IPS-11a (cell line): ENCODE measurements around the gene MARK2.

ENCODE experiments used
- H3K4me3 ChIP-seq: one replicate; pipeline ENCODE4 v1.5.1; 2013; ENCODE audit warnings: low read depth, low read length, control low read depth

The MARK2 gene

DNA sequence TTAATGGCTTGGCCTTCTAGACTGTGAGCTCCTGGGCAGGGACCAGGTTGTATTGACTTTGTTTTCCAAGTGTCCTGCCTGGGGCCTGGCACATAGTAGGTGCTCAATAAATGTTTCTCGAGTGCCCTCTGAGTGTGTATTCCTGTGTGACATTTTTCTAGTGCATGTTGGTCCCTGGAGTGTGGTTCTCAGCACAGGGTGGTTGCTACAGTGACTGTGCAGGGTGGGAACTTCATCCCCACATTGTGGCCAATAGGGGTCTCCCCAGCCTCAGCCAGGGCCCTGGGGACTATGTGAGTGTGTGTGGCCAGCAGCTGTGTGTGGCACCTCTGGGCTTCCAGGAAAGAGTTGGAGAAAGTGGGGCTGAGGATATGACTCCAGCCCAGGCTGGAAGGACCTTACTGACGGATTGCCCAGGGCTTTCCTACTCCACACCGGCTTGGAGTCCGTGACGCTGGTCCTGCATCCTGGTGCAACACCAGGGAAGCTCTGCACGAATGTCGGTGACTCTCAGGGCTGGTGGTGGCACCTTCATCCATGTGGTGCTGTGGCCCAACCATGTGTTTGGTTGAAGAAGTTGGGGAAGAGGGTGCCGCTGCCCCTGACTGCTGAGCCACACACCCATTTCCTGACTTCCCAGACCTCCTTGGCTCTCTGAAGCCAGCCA is 9.0 kb upstream of the MARK2 start:
- H3K4me3 ChIP-seq = no peak overlapping the region

GRCh38 chr11:63831326-63831725 is 7.6 kb upstream of the MARK2 start:
- no peak overlapping the region for H3K4me3 ChIP-seq

GRCh38 chr11:63832336-63832735 is 6.6 kb upstream of the MARK2 start:
- no peak overlapping the region for H3K4me3 ChIP-seq

DNA sequence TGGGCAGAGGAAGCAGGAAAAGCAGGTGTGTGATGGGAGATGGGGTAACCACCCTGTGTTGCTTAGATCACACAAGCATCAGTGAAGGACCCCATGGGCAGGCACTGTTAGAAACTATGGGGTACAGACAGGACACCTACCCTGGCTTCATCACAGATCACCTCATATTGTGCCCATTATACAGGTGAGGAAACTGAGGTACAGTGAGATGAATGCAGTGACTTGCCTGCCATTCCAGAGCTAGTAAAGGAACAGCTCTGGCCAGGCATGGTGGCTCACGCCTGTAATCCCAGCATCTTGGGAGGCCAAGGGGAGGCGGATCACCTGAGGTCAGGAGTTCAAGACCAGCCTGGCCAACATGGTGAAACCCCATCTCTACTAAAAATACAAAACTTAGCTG is 5.9 kb upstream of the MARK2 start:
- H3K4me3 ChIP-seq = no peak overlapping the region

DNA sequence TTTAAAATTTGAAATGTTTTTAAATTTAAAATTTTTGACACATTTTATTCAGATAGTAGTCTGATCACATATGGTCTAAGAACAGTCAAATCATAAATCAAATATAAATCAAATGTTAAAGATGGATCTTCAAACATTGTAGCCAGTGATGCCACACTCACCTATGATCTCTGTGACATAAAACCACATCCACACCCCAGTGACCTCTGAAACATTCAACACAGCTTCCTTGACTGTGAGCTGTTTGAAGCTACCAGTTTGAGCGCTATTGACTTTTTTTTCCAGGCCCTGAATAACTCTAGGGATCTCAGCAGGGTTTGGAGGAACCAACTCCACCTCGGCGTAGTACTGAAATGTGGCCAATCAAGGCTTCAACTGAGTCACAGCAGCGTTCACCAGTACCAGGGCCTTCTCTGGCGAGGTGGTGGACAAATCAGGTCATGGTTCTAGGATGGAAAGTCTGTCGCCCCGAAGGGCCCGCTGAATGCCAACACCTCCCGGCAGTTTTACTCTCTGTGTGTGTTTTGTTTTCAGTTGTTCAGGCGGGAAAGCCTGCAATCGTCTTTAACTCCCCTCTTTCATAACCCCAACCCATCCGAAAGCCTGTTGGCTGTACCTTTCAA is 4.3 kb upstream of the MARK2 start:
- H3K4me3 ChIP-seq = no peak overlapping the region

DNA sequence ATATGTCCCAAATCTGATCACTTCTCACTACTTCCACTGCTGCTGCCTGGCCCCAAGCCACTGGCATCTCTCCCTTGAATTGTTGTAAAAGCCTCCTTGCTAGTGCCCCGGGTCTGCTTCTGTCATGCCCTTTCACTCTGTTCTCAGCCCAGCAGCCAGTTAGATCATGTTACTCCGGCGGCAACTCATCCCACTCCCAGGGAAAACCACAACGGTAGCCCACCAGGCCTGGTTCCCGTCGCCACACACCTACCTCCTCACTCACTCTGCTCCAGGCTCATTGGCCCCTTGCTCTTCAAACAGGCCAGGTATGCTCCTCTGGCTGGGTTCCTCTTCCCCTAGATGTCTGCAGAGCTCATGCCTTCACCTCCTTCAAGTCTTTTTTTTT is 3.8 kb upstream of the MARK2 start:
- no peak overlapping the region for H3K4me3 ChIP-seq

DNA sequence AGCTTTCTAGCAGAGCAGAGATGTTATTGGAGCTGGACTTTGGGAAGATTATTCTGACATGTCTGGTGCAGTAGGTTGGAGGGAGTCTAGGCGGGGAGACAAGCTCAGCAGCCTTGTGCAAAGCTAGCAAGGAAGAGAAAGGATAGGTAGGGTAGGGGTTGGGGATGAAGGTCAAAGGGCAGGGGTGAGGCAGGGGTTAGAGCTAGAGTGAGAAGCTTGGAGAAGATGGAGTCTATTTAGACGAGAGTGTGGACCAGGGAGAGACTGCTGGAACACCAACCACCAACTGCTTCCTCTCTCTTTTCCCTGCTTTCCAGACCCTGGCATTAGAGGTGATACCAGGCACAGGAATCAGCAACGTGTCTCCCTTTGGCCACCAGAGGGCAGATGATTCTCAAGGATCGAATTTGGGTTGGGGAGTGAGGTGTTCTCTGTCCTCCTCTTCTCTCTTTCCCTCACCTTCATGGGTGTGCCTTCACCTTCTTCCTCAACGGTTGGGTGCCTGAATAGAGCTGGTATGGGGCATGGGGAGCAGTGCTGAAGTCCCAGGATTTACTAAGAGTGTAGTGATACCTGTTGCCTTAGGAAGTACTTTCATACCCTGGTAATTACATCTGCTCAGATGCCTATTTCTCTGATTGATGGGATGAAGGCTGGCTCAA is 1.8 kb upstream of the MARK2 start:
- H3K4me3 ChIP-seq = no peak overlapping the region

DNA sequence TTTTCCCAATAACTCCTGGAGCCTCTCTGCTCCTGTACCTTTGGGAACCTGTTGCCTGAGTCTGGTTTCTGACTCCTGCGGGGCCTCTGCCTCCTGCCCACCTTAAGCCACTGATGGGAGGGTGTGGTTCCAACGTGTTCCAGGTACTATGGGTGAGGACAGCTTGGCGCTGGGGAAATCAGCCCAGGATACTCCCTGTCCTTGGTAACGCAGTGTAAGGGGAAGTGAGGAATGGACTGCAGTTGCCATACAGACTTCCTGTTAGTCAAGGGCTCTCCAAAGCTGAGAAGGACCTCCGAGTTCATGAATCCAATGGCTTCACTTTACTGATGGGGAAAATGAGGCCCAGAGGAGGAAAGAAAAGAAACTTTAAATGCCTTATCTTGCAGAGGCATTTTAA is 1.2 kb upstream of the MARK2 start:
- no peak overlapping the region for H3K4me3 ChIP-seq

- no peak overlapping the region for H3K4me3 ChIP-seq
Measured at GRCh38 chr11:63838150-63838677, 696 bp upstream of the MARK2 start.

DNA sequence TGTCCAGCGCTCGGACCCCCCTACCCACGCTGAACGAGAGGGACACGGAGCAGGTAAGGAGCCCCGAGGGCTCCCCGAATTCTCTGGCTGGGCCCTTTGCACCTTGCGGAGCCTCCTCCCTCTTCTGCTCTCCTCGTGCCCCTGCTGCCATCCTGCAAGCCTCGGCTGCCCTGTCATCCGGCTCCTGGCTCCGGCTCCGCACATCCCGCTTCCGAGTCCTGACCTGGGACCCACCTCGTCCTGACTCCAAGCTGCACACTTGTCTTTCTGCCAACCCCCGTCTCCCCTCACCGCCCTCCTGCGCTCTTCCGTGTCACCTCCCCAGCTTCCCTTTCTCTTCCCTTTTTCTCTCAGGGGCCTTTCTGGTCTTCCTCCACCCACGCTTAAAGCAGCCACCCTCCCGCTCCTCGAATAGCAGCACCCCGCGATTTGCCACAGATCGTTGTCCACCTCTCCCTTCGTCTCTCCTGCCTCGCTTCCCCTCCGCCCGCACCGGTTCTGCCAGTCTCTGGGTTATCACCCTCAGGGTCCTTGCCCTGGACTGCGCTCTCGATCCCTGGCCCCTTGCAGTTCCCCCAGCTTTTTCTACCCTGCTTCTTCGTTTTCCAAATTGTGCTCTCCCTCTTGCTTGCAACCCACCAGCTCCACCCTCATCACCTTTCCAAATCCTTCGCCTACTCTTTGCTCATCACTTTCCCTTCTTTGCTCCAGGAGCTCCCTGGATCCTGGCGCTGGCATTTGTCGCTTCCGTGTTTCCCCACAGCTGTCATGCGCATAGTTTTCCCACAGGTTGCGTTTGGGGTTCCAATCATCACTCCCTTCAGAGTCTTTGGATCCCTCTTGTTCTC is 822 bp downstream of the MARK2 start:
- peak overlapping the region; percentile 85 for H3K4me3 ChIP-seq

DNA sequence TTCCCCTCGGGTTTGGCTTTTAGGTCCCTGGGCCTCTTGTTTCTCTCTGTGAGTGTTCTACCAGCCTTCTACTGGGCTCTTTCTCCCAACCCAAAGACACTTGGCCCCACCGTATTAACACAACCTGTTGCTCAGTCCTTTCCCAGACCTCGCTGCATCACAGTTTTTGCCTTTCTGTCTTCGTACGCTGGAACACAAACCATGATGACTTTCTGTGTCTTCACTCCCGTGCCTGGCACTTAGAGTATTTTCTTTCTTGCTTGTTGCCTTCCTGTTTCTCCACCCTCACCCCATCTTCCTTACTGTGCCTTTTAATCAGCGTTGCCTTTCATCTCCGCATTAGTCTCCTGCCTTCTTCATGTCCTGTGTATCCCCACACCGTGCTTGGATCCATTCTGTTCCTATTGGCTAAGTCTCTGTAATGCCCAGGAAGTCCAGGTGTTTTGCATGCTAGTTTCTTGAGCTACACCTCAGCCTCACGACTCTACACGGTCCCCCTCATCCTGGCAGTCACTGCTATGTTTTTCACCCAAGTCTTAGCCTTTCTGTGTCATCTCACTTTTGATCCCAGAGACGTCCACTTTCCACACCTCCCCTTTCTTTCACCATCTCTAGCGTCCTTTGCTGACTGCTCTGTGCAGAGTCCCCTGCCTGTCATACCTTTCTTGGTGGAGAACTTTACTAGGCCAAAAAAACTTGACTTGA is 1.6 kb downstream of the MARK2 start:
- H3K4me3 ChIP-seq = peak overlapping the region; percentile 85

DNA sequence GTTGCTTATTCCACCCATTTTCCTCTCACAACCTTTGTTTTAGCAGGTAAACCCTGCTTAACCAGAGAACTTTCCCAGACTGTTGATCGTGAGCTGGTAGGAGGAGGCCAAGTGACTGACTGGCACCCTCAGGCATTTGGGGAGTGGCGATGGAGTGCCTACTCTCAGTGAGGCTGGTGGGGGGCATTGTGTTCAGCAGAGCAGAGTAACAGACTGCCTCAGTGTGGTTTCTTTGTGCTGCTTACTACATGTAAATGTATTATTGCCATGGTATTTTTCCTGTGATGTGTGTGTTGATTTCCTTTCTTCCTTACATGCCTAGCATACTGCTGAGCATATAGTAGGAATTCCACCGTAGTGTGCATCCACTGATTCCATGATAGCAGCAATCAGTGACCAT is 2.6 kb downstream of the MARK2 start:
- H3K4me3 ChIP-seq = no peak overlapping the region

GRCh38 chr11:63843041-63843440 is 4.1 kb downstream of the MARK2 start:
- no peak overlapping the region for H3K4me3 ChIP-seq

DNA sequence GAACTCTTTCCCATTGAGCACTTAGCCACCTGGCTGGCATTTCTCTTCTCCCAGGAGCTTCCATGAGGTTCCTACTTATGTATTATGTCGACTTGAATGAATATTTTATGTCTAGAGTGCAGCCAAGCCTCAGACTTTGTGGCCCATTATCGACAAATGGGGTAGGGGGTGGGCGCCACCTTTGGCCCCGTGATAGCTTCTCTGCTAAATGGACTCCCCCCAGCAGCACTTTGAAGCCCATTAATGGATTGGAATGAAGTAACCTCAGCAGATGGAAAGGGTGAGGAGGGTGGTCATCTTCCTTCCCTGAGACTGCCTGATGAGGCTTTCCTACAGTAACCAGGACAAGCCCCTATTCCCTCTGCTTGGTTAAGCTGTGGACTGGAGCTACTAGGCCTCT is 5.9 kb downstream of the MARK2 start:
- no peak overlapping the region for H3K4me3 ChIP-seq

DNA sequence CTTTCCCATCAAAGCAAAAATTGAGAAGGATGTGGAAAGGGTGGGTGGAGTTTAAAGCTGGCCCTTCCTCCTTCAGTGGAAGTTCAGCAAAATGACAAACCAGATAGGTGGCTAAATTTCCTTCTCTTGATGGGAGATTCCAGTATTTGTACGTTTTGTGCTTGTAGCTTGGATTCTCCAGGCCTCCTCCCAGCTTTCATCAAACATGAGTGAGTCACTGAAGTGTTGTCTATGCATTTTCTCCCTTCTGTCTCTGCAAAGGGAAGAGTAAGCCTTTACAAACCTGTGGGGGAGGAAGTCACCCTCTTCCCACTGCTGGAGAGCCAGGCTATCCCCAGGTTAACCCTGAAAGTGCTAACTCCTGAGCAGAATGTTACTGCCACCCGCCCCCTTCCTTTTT is 6.4 kb downstream of the MARK2 start:
- H3K4me3 ChIP-seq = no peak overlapping the region

GRCh38 chr11:63845911-63846310 is 7.0 kb downstream of the MARK2 start:
- no peak overlapping the region for H3K4me3 ChIP-seq

DNA sequence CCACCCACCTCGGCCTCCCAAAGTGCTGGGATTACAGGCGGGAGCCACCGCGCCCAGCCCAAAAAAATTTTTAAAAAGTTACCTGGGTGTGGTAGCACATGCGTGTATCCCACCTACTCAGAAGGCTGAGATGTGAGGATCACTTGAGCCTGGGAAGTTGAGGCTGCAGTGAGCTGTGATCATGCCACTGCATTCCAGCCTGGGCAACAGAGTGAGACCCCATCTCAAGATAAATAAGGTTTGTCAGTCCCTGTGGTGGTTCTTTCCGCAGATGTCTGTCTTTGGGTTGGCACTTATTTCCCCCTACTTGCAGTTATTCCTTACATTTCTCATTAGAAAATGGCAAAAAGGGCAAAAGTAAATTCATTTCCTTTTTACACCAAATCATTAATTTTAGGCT is 8.0 kb downstream of the MARK2 start:
- H3K4me3 ChIP-seq = no peak overlapping the region

- no peak overlapping the region for H3K4me3 ChIP-seq
Measured at GRCh38 chr11:63847363-63847762, 8.5 kb downstream of the MARK2 start.

GRCh38 chr11:63849691-63850090 is 10.8 kb downstream of the MARK2 start:
- no peak overlapping the region for H3K4me3 ChIP-seq

- no peak overlapping the region for H3K4me3 ChIP-seq
Measured at GRCh38 chr11:63850920-63851319, 12.0 kb downstream of the MARK2 start.

DNA sequence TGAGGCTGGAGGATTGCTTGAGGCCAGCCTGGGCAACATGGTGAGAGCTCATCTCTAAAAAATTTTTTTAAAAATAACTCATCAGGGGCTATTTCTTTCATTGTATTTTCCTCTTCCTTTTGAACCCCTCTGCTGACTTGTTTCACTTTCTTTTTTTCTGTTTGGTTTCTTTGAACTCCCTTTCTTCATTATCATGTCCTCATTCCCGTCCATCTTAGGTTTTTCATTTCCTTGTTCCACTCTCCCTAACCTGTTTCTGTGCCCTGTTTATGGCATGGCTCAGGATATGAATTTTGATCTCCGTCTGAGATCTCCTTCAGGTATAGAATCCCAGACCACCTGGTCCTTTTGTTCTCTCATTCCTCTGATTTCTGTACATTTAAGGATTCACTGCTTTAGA is 12.5 kb downstream of the MARK2 start:
- no peak overlapping the region for H3K4me3 ChIP-seq
